PFSK-1 (cell line): ENCODE results near the gene RAMP2.

Source experiments
- SIN3A ChIP-seq: IDR thresholded peaks from 2 replicates; pipeline ENCODE4 v1.6.1; 2012; ENCODE audit warnings: mild to moderate bottlenecking, low read length, moderate library complexity, borderline replicate concordance; ENCODE audit not compliant: insufficient read depth
- TAF1 ChIP-seq: IDR thresholded peaks from 2 replicates; pipeline ENCODE4 v1.6.1; 2012; ENCODE audit warnings: low read length, control low read depth, borderline replicate concordance; ENCODE audit not compliant: insufficient read depth
- TF ChIP-seq, protein P1 (sequence below), 2 experiments: IDR thresholded peaks; 2 replicates each; pipeline versions ENCODE4 v1.6.1 to v1.8.0; 2011 to 2012; ENCODE audit warnings: low read depth in 2 of 2, low read length in 2 of 2, control low read depth in 1 of 2, inconsistent platforms in 1 of 2, mild to moderate bottlenecking in 1 of 2, moderate library complexity in 1 of 2; ENCODE audit not compliant: insufficient read depth in 1 of 2

DNA sequence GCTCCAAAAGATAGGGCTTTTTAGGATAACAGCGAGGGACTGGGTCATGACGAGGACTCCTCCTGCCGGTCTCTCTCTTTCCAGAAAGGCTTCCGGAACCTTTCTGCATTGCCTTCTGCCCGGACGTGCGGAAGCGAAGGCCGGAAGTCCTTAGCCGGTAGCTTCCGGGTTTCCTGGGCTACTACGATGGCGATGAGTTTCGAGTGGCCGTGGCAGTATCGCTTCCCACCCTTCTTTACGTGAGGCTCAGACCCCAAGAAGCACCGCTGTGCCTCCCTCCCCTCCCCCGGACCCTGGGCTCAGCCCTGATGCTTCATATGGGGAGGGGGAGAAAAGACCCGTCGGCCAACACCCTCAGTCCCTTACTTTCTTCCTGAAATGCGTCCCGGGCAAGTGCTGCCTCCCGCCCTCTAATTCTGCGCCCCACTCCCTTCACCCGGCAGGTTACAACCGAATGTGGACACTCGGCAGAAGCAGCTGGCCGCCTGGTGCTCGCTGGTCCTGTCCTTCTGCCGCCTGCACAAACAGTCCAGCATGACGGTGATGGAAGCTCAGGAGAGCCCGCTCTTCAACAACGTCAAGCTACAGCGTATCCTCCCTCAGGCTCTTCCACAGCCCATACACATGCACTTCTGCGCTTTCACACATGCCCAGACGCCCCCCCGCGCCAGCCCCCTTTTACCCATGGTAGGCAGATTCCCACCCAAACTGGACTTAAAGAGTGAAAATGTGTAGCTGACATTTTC, 12.4 kb downstream of the RAMP2 start, which contains the start of gene VPS25:
- TF ChIP-seq, protein P1, sequence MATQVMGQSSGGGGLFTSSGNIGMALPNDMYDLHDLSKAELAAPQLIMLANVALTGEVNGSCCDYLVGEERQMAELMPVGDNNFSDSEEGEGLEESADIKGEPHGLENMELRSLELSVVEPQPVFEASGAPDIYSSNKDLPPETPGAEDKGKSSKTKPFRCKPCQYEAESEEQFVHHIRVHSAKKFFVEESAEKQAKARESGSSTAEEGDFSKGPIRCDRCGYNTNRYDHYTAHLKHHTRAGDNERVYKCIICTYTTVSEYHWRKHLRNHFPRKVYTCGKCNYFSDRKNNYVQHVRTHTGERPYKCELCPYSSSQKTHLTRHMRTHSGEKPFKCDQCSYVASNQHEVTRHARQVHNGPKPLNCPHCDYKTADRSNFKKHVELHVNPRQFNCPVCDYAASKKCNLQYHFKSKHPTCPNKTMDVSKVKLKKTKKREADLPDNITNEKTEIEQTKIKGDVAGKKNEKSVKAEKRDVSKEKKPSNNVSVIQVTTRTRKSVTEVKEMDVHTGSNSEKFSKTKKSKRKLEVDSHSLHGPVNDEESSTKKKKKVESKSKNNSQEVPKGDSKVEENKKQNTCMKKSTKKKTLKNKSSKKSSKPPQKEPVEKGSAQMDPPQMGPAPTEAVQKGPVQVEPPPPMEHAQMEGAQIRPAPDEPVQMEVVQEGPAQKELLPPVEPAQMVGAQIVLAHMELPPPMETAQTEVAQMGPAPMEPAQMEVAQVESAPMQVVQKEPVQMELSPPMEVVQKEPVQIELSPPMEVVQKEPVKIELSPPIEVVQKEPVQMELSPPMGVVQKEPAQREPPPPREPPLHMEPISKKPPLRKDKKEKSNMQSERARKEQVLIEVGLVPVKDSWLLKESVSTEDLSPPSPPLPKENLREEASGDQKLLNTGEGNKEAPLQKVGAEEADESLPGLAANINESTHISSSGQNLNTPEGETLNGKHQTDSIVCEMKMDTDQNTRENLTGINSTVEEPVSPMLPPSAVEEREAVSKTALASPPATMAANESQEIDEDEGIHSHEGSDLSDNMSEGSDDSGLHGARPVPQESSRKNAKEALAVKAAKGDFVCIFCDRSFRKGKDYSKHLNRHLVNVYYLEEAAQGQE (IDR thresholded peaks at IDR 0.05; ENCODE audit: insufficient read depth in 1 of 2, low read depth in 2 of 2, low read length in 2 of 2), result peak in 1 of 2 experiments; percentile 67; a peak in 3 of 4 replicates
- TF ChIP-seq SIN3A (peak; percentile 75; the same call in 1 of the 2 replicates), TAF1 (peak; percentile 99)
